T47D (cell line): Measurements from ENCODE around the gene PLEKHA8.

Experiments
- DNase-seq, 2 experiments: peaks; one replicate each; pipeline versions ENCODE4 v3.0.0 to v3.0.0-alpha.2; 2011 to 2012; ENCODE audit warnings: low read depth in 1 of 2, low spot score in 1 of 2
- JUND ChIP-seq: IDR thresholded peaks from 2 replicates; pipeline ENCODE4 v1.6.1; 2012; ENCODE audit warnings: low read depth
- in situ Hi-C: cut with HindIII; loops from 2 replicates; pipeline ENCODE4 v1.10.0; 2016; ENCODE audit warnings: low sequenced_read_pairs, low pct_unique_long_range_greater_than_20kb

Gene PLEKHA8

GRCh38 chr7:30104157-30104556 is 75.9 kb downstream of the PLEKHA8 start:
- no peak for DNase-seq
- in situ Hi-C loops: no loop called here
- no peak for TF ChIP-seq JUND

GRCh38 chr7:30112103-30112713 is 84.0 kb downstream of the PLEKHA8 start:
- no peak for TF ChIP-seq JUND
- DNase-seq: no peak
- in situ Hi-C loops: no loop called here

GRCh38 chr7:30113144-30113543 is 84.9 kb downstream of the PLEKHA8 start:
- in situ Hi-C loops: no loop called here
- no peak for TF ChIP-seq JUND

GRCh38 chr7:30114536-30115238 is 86.5 kb downstream of the PLEKHA8 start:
- no peak for DNase-seq
- in situ Hi-C loops: no loop called here
- no peak for TF ChIP-seq JUND

More at GRCh38 chr7:30113144-30113543, 84.9 kb downstream of the PLEKHA8 start:
- DNase-seq: no peak

- DNase-seq: no peak
- no peak for TF ChIP-seq JUND
- in situ Hi-C loops: no loop called here
These were observed 87.6 kb downstream of the PLEKHA8 start for GRCh38 chr7:30115709-30116297.

- DNase-seq: no peak
- in situ Hi-C loops: no loop called here
- no peak for TF ChIP-seq JUND
These were observed 88.6 kb downstream of the PLEKHA8 start for GRCh38 chr7:30116771-30117170.

GRCh38 chr7:30117896-30118295 is 89.7 kb downstream of the PLEKHA8 start:
- no peak for DNase-seq
- in situ Hi-C loops: no loop called here
- TF ChIP-seq JUND: no peak

GRCh38 chr7:30119890-30120577 is 91.8 kb downstream of the PLEKHA8 start:
- no peak for TF ChIP-seq JUND
- no peak for DNase-seq
- in situ Hi-C loops: no loop called here

- DNase-seq: no peak
- in situ Hi-C loops: no loop called here
These were observed 105.8 kb downstream of the PLEKHA8 start for GRCh38 chr7:30133736-30134610.

GRCh38 chr7:30134611-30135300 is 106.5 kb downstream of the PLEKHA8 start, which contains the start of gene MTURN:
Gene MTURN, plus strand, starts transcription at chr7:30134986. Its CDS starts 151 bp downstream, at chr7:30135137.
- TF ChIP-seq JUND: no peak
- DNase-seq: peak; percentile 97 to 100
- in situ Hi-C loops: no loop called here

More at GRCh38 chr7:30133736-30134610, 105.8 kb downstream of the PLEKHA8 start:
- TF ChIP-seq JUND: no peak

- DNase-seq: peak; percentile 73 to 85
- in situ Hi-C loops: no loop called here
- no peak for TF ChIP-seq JUND
These were observed 107.3 kb downstream of the PLEKHA8 start for GRCh38 chr7:30135301-30136116.
